ENCODE measurements around the gene TRIO. TPM values are rescaled to one million over a fixed set of nuclear protein-coding genes. Genes with fewer than 3 reads are reported as not detected.

TRIO gene
- total and polyA plus RNA-seq, 11 donors = 35.2 to 99.1 (median 58.4) TPM

DNA sequence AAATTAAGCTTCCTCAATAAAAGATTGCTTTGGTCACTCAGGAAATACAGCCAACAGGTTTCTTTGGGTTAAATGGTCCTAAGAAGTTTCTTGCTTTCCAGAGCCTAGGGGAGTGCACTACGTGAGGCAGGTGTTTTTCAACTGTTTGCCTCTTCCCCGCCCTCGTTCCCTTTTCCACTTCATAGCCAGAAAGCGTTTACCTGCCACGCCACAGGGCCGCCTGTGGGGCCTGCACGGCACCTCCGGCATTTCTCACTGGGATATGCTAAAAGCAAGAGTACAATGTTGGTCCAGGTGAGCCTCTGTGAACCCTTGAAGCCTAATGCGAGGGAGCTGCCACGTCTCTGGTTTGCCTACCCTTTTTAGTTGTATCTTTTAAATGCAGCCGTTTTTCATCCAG, 270.9 kb downstream of the TRIO start:
- no peaks in the 10 kb centered on the region for H3K27me3 ChIP-seq
- no peak overlapping the region for H3K27ac ChIP-seq
- intact Hi-C loops (cut with DNase I) = loop anchor here in 1 of 10 donors (5.0 kb wide), 1 partner anchor 33 kb away; no protein-coding TSS in a partner anchor
- H3K36me3 ChIP-seq = peaks cover 0 to 87% (median 80%) of the 10 kb centered on the region in 9 donors
- H3K4me3 ChIP-seq = no peak overlapping the region
- TF ChIP-seq POLR2A (IDR thresholded peaks at IDR 0.05) (no peak), CTCF (IDR thresholded peaks at IDR 0.05) (no peak)
- no peaks in the 10 kb centered on the region for H3K9me3 ChIP-seq
- WGBS, 4 donors = 91 to 96% (median 92%) methylated on average over 11 of the region's 11 CpGs
- H3K4me1 ChIP-seq = peaks cover 0 to 34% (median 7%) of the 10 kb centered on the region in 12 donors
- no peak for DNase-seq
- ATAC-seq = no peak

- WGBS, 4 donors = 93 to 96% (median 95%) methylated on average over 7 of the region's 7 CpGs
- DNase-seq (no peak), ATAC-seq (no peak)
- intact Hi-C loops (cut with DNase I) = loop anchor here in 1 of 10 donors (5.0 kb wide), 1 partner anchor 33 kb away; no protein-coding TSS in a partner anchor
- peaks cover 0 to 89% (median 80%) of the 10 kb centered on the region in 9 donors for H3K36me3 ChIP-seq
- H3K4me3 ChIP-seq = no peak overlapping the region
- no peak overlapping the region for H3K27ac ChIP-seq
- peaks cover 0 to 28% (median 3%) of the 10 kb centered on the region in 12 donors for H3K4me1 ChIP-seq
- no peaks in the 10 kb centered on the region for H3K27me3 ChIP-seq
- TF ChIP-seq CTCF (IDR thresholded peaks at IDR 0.05) (no peak), POLR2A (IDR thresholded peaks at IDR 0.05) (no peak)
- no peaks in the 10 kb centered on the region for H3K9me3 ChIP-seq
Observed at GRCh38 chr5:14414656-14415023, 271.5 kb downstream of the TRIO start.

DNA sequence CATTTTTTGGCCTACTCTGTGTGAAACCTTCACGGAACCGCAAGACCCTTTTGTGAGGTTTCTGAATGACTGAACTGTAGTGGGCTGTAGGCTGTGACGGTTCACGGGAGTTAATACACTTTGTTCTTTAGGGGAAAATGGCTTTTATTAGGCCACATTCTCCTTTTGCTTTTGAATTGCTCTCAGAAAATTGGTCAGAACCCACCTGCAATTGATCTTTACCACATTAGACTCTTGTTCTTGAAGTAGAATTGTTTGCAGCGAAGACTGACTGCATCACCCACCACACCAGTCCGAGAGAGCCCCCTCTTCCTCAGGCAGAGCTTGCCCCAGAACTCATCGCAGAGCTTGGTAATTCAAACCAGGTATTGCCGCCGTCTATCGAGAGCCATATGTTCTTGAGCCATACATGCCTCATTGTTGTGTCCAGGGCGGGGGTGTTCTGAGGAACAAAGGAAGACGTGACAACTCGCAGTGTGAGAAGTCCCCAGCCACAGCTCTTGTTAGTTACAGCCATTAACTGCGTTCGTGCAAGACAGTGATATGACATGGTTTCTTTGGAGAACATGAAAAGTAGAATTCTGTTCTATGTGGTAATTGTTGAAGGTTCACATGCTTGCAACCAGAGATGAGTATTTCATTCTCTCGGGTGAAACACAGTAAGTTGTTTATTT, 272.0 kb downstream of the TRIO start:
- intact Hi-C loops (cut with DNase I) = no loop called here
- Histone ChIP-seq H3K4me1 (peaks cover 0 to 26% (median 8%) of the 10 kb centered on the region in 12 donors), H3K9me3 (no peaks in the 10 kb centered on the region), H3K4me3 (no peak overlapping the region), H3K27me3 (no peaks in the 10 kb centered on the region), H3K27ac (no peak overlapping the region), H3K36me3 (peaks cover 0 to 89% (median 80%) of the 10 kb centered on the region in 9 donors)
- TF ChIP-seq POLR2A (IDR thresholded peaks at IDR 0.05) (no peak), CTCF (IDR thresholded peaks at IDR 0.05) (no peak)
- DNase-seq (no peak), ATAC-seq (no peak)
- 92 to 95% (median 94%) methylated on average over 16 of the region's 16 CpGs for WGBS, 4 donors

GRCh38 chr5:14415698-14416074, 272.5 kb downstream of the TRIO start:
- no peak for DNase-seq
- Histone ChIP-seq H3K9me3 (no peaks in the 10 kb centered on the region), H3K4me1 (peaks cover 0 to 29% (median 12%) of the 10 kb centered on the region in 12 donors), H3K4me3 (no peak overlapping the region), H3K27ac (no peak overlapping the region), H3K36me3 (peaks cover 0 to 89% (median 80%) of the 10 kb centered on the region in 9 donors), H3K27me3 (no peaks in the 10 kb centered on the region)
- 77 to 92% (median 87%) methylated on average over 3 of the region's 3 CpGs for WGBS, 4 donors
- intact Hi-C loops (cut with DNase I) = no loop called here
- no peak for ATAC-seq
- TF ChIP-seq POLR2A (IDR thresholded peaks at IDR 0.05) (no peak), CTCF (IDR thresholded peaks at IDR 0.05) (no peak)
